GM12873 (cell line): ENCODE measurements around the gene PLCH1.

Source experiments
- TF ChIP-seq, protein P1 (sequence below): IDR thresholded peaks from 2 replicates; pipeline ENCODE4 v1.5.1; 2012; ENCODE audit warnings: low read depth, mild to moderate bottlenecking, moderate library complexity, low read length, control low read depth; ENCODE audit not compliant: insufficient read depth; ENCODE audit errors: missing control alignments

The PLCH1 gene

DNA sequence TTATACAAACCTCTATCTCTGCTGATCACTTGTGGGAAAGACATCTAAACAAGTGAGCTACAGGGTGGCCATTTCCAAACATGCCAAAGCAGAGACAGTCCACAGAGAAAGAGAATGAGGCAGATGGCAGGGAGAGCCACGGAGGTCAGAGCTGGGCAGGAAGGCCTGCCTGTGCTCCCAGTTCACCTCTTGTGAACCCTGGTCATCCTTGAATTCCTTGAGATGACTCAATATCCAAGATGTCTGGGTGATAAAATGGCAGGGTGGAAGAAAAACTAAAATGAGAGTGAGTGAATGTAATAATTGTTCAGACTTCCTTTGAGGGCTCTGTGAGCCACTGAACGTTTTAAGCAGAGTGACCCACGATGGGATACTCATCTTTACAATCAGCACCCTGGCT is 104.8 kb downstream of the PLCH1 start:
- TF ChIP-seq, protein P1, sequence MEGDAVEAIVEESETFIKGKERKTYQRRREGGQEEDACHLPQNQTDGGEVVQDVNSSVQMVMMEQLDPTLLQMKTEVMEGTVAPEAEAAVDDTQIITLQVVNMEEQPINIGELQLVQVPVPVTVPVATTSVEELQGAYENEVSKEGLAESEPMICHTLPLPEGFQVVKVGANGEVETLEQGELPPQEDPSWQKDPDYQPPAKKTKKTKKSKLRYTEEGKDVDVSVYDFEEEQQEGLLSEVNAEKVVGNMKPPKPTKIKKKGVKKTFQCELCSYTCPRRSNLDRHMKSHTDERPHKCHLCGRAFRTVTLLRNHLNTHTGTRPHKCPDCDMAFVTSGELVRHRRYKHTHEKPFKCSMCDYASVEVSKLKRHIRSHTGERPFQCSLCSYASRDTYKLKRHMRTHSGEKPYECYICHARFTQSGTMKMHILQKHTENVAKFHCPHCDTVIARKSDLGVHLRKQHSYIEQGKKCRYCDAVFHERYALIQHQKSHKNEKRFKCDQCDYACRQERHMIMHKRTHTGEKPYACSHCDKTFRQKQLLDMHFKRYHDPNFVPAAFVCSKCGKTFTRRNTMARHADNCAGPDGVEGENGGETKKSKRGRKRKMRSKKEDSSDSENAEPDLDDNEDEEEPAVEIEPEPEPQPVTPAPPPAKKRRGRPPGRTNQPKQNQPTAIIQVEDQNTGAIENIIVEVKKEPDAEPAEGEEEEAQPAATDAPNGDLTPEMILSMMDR: no peak

DNA sequence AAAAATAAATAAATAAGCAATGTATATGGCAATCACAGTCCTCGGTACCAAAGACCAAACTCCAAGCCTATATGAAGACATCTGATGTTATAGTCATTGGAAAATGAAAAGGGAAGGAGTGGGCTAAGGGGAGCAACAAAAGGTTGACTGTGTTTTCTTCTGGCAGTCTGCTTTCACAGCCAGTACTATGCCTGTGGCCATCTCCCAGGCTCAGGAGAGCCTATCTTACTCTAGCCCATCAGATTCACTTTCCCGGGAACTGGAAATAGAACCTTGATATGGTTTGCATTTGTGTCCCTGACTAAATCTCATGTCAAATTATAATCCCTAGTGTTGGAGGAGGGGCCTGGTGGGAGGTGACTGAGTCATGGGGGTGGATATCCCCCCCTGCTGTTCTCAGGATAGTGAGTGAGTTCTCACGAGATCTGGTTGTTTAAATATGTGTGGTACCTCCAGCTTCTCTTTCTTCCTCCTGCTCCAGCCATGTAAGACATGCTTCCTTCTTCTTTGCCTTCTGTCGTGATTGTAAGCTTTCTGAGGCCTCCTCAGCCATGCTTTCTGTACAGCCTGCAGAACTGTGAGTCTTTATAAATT is 105.3 kb downstream of the PLCH1 start:
- TF ChIP-seq, protein P1: no peak

DNA sequence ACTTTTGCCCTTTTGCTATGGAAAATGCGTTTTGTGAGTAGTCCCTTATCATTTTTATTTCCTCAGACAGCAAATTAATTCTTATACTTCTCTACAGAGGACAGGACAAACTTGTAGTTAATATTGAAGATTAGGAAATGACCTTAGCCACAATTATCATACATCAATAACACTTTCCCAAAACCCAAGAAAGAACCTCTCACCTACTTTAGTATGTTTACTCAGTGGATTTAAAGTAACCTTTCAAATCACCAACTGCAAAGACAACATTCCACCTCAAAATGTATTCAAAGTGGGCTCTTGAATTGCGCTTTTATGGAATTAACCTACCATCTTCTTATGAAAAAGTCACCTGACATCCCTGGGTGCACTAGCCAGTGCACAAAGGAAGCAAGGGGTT is 107.3 kb downstream of the PLCH1 start:
- TF ChIP-seq, protein P1: no peak

DNA sequence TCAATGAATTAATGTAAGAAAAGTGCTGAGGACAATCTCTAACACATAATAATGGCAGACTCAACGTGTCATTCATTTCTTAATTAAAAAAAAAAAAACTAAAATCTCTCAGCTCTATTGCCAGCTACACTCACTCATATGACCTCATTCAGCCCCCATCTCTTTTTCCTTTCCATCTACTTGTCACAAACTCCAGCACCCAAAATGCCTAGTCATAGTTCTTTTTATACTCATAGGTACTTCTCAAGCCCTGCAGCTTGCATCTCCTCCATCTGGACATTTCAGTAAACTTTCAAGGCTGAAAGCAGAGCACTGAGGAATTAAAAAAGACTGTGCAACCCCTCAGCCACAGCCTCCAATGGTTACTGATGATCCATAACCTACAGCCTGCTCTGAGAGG is 109.8 kb downstream of the PLCH1 start:
- TF ChIP-seq, protein P1: no peak

DNA sequence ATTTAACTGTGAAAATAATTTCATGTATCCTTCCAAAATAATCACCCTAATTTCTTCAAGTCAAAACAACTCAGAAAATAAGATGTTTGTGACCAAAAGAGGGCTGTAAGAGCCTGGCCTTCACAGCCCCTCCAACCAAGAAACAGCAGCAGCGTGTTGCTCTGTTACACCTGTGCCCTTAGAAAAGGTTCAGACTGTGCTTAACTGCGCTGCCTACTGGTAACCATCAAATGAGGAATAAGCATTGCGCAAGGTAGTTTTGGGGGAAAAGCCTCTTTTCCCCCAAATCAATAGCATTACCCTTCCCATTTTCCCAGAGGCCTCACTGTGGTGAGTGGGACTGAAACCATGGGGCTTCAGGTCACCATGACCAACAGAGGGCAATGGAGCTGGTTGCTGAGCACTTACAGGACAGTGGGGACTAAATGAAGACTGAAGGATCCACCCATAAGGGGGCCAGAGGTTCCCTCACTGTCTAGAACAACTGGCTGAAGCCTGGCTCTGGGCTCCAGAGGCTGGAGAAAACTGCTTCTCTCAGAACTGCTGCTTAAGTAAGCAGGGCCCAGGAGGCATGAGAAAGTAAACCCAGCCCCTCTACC is 110.7 kb downstream of the PLCH1 start:
- TF ChIP-seq, protein P1: no peak

DNA sequence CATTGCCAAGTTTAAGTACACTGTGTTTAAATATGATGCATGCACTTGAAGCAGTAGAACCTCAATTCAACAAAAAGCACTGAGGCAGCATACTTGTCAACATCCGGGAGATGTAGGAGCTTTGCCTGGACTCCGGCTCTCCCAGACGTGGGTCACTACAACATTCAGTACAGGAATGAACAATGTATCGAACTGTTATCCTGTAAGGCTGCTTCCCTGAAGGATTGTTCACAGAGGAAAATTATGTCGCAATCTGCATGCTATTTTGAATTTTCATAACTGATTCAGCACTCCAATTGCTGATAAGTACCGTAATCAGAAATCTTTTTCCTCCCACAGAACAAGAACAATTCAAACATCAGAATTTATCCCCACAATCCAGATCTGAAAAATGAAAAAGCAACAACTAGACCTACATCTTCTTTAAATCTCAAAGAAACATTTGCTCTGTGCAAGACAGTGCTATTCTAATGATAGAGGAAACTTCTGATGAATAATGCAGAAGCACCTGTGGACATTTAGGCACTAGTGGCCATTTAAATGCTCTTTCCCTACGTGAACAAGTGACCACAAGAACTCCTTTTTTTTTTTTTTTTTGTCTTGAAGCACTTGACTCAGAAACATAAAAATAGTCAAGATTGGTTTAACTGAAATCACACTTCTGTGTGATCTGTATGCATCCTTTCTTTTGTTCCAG is 113.4 kb downstream of the PLCH1 start:
- TF ChIP-seq, protein P1: no peak

DNA sequence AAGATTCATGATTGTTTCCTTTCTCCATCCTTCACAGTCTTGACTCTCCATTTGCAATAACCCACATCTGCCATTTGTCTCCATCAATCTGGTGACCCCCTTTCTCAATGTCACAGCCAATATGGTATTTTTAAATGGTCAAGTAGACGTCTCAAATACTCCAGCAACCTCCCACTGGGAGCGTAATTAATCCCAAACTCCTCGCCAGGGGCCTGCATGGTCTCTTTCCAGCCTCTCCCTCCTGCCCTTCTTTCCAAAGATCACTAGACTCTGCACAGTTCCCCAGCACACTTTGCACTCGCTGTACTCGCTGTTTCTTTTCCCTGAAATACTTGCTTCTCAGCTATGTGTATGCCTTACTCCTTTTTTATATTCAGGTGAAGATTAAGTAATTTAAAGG is 115.3 kb downstream of the PLCH1 start:
- TF ChIP-seq, protein P1: no peak
